Gastrocnemius medialis (tissue), 4 donors: ENCODE data around the gene ZNF407. TPM values are rescaled to one million over a fixed set of nuclear protein-coding genes. Genes with fewer than 3 reads are reported as not detected.

Experiments used
- ATAC-seq, 2 donors: fragments of 150-250 bp; one replicate each; pipeline ENCODE4 v1.9.1; 2016
- DNase-seq, 2 donors: peaks; one replicate each; pipeline ENCODE4 v3.0.0-alpha.2; 2019
- H3K27ac ChIP-seq, 4 donors: fragments of 200-600 bp; sonication (generic); 1 replicate in 1 of 4; 2 replicates in 3 of 4; pipeline ENCODE4 v1.5.1; 2016 to 2018; ENCODE audit warnings: mild to moderate bottlenecking in 2 of 4, moderate library complexity in 1 of 4
- H3K27me3 ChIP-seq, 3 donors: fragments of 200-600 bp; sonication (generic) in 2 of 3; 1 replicate in 1 of 3; 2 replicates in 2 of 3; pipeline versions ENCODE4 v1.5.1 to v1.6.0; 2016 to 2019; ENCODE audit warnings: mild to moderate bottlenecking in 1 of 3, moderate library complexity in 1 of 3
- H3K36me3 ChIP-seq, 2 donors: fragments of 200-600 bp; sonication (generic) in 1 of 2; one replicate each; pipeline ENCODE4 v1.5.1; 2017 to 2018
- H3K4me1 ChIP-seq, 2 donors: fragments of 200-600 bp; sonication (generic) in 1 of 2; one replicate each; pipeline ENCODE4 v1.5.1; 2016 to 2017; ENCODE audit warnings: mild to moderate bottlenecking in 2 of 2
- H3K4me3 ChIP-seq, 4 donors: fragments of 200-600 bp; sonication (generic) in 3 of 4; 1 replicate in 1 of 4; 2 replicates in 3 of 4; pipeline ENCODE4 v1.5.1; 2016 to 2019; ENCODE audit warnings: mild to moderate bottlenecking in 2 of 4
- H3K9me3 ChIP-seq, 3 donors: fragments of 200-600 bp; sonication (generic) in 2 of 3; 1 replicate in 1 of 3; 2 replicates in 2 of 3; pipeline ENCODE4 v1.5.1; 2016 to 2019
- POLR2A ChIP-seq, 2 donors: fragments of 450-650 bp; IDR thresholded peaks; one replicate each; pipeline ENCODE4 v1.6.1; 2017; ENCODE audit warnings: antibody characterized with exemption in 2 of 2, mild to moderate bottlenecking in 2 of 2, moderate library complexity in 2 of 2
- in situ Hi-C, 4 donors: fragments of 200-750 bp; cut with MboI; loops; one replicate each; pipeline versions ENCODE4 v1.15.0 to v1.8.0; 2017; ENCODE audit warnings: low sequenced_read_pairs in 4 of 4
- intact Hi-C: fragments of 100-400 bp; cut with DNase I; formaldehyde crosslinking; loops from one replicate; pipeline ENCODE4 v1.15.1; 2023; ENCODE audit warnings: low total_unique reads
- total RNA-seq, 4 donors: library from RNA; depleted of rRNA; stranded (reverse); fragments of >200 nt; gene quantifications; one replicate each; pipeline versions ENCODE4 v1.1.0 to v1.2.3, GENCODE V29; 2016
- TF ChIP-seq, protein P1 (sequence below), 5 experiments: fragments of 450-650 bp in 3 of 5; fragments of 200-600 bp in 2 of 5; sonication (generic) in 2 of 5; IDR thresholded peaks in 4 of 5; conservative IDR thresholded peaks in 1 of 5; 1 replicate in 4 of 5; 2 replicates in 1 of 5; pipeline ENCODE4 v1.5.1; 2016 to 2019; ENCODE audit warnings: antibody characterized with exemption in 5 of 5, mild to moderate bottlenecking in 3 of 5, moderate library complexity in 3 of 5

The ZNF407 gene
- total RNA-seq, 4 donors from 2014 or later = 5.9 to 11.4 (median 9.2) TPM

DNA sequence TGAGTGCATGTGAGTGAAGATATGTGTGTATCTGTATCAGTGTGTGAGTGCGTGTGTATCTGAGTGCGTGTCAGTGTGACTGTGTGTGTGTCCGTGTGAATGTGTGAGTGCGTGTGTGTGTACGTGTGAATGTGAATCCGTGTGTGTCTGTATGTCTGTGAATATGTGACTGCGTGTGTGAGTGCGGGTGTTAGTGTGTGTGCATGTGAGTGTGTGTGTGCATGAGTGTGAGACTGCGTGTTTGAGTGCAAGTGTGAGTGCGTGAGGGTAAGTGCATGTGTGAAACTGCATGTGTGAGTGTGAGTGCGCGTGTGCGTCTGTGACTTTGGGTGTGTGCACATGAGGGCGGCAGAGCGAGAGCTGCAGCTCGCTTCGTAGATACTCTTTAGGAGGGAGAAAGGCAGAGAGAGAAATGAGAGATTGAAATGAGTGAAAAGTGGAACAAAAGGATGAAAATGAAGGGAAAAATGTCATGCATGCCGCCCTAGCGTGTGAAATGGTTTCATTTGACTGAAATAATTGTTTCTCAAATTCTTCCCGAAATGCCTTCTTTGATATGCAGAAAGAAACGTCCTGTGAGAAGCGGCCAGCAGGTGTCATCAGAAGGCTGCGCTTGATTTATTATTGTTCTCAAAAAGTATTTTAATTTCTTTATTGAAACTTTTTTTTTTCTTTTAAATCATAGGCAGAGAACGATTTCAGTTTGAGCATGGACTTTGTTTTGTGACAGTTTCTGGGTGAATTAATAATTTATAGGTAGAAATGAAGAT lies 25.6 kb downstream of the ZNF407 start:
- ATAC-seq (no peak), DNase-seq (no peak)
- Histone ChIP-seq H3K36me3 (no peaks in the 10 kb centered on the region), H3K4me3 (no peak overlapping the region), H3K27ac (no peak overlapping the region), H3K4me1 (no peaks in the 10 kb centered on the region), H3K9me3 (no peaks in the 10 kb centered on the region), H3K27me3 (no peaks in the 10 kb centered on the region)
- TF ChIP-seq POLR2A (IDR thresholded peaks at IDR 0.05) = no peak
- TF ChIP-seq, protein P1, sequence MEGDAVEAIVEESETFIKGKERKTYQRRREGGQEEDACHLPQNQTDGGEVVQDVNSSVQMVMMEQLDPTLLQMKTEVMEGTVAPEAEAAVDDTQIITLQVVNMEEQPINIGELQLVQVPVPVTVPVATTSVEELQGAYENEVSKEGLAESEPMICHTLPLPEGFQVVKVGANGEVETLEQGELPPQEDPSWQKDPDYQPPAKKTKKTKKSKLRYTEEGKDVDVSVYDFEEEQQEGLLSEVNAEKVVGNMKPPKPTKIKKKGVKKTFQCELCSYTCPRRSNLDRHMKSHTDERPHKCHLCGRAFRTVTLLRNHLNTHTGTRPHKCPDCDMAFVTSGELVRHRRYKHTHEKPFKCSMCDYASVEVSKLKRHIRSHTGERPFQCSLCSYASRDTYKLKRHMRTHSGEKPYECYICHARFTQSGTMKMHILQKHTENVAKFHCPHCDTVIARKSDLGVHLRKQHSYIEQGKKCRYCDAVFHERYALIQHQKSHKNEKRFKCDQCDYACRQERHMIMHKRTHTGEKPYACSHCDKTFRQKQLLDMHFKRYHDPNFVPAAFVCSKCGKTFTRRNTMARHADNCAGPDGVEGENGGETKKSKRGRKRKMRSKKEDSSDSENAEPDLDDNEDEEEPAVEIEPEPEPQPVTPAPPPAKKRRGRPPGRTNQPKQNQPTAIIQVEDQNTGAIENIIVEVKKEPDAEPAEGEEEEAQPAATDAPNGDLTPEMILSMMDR (IDR thresholded peaks at IDR 0.05 in 4 of 5, conservative IDR thresholded peaks at IDR 0.05 in 1 of 5) = peak in 4 of 5 experiments; percentile 12 to 49 (median 26)
- in situ Hi-C loops = no loop called here
- intact Hi-C loops = loop anchor here (5.0 kb wide), 1 partner anchor 1724 kb away; no protein-coding TSS in a partner anchor

DNA sequence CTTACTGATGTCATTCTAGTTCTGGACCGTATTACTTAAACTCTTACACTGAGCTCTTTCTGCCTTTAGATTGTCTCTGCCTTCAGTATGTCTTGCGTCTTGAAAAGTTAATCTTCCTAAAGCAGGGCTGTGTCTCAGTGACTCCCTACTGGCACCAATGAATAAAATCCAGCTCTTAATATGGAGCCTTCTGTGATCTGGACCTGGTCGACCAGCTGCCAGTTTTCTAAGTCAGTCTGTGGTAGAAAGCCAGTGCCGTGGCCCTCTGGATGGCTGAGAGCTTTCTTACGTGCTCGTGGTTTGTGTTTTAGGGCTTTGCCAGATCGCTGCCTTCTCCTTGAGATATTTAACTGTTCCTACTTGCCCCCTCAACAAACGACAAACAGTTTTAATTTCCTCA lies 26.8 kb downstream of the ZNF407 start:
- ATAC-seq (no peak), DNase-seq (no peak)
- intact Hi-C loops = loop anchor here (5.0 kb wide), 1 partner anchor 1723 kb away; no protein-coding TSS in a partner anchor
- TF ChIP-seq, protein P1 (IDR thresholded peaks at IDR 0.05 in 4 of 5, conservative IDR thresholded peaks at IDR 0.05 in 1 of 5) = no peak
- TF ChIP-seq POLR2A (IDR thresholded peaks at IDR 0.05) = no peak
- Histone ChIP-seq H3K4me3 (no peak overlapping the region), H3K9me3 (no peaks in the 10 kb centered on the region), H3K27ac (no peak overlapping the region), H3K36me3 (no peaks in the 10 kb centered on the region), H3K27me3 (no peaks in the 10 kb centered on the region), H3K4me1 (no peaks in the 10 kb centered on the region)
- in situ Hi-C loops = no loop called here

DNA sequence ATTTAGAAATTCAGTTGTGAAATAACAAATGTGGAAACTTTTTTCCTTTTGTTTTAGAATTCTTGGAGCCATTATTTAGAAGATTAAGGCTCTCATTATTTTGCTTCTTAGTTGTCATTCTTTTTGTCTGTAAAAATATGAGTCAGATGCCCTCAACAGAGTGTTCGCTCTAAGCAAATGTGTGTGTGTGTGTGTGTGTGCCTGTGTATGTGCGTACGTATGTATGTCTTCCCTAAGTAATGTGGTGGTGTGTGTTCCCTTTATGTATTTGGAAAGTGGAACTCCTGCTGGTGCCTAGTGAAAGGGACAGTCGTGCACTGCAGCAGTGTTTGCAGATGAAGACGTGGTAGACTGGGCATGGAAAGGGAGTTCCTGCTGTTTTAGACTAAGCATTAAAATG lies 27.5 kb downstream of the ZNF407 start:
- Histone ChIP-seq H3K27me3 (no peaks in the 10 kb centered on the region), H3K36me3 (no peaks in the 10 kb centered on the region), H3K27ac (no peak overlapping the region), H3K9me3 (no peaks in the 10 kb centered on the region), H3K4me1 (no peaks in the 10 kb centered on the region), H3K4me3 (no peak overlapping the region)
- intact Hi-C loops (no loop called here), in situ Hi-C loops (no loop called here)
- DNase-seq (no peak), ATAC-seq (no peak)
- TF ChIP-seq POLR2A (IDR thresholded peaks at IDR 0.05) = no peak
- TF ChIP-seq, protein P1 (IDR thresholded peaks at IDR 0.05 in 4 of 5, conservative IDR thresholded peaks at IDR 0.05 in 1 of 5) = no peak

- intact Hi-C loops = no loop called here
- no peaks in the 10 kb centered on the region for H3K4me1 ChIP-seq
- H3K4me3 ChIP-seq = no peak overlapping the region
- H3K36me3 ChIP-seq = peaks cover 0 to 1% of the 10 kb centered on the region in 2 donors
- no peak overlapping the region for H3K27ac ChIP-seq
- in situ Hi-C loops = no loop called here
- H3K9me3 ChIP-seq = no peaks in the 10 kb centered on the region
- H3K27me3 ChIP-seq = no peaks in the 10 kb centered on the region
- DNase-seq = no peak
- ATAC-seq = no peak
- no peak for TF ChIP-seq POLR2A (IDR thresholded peaks at IDR 0.05)
- TF ChIP-seq, protein P1 (IDR thresholded peaks at IDR 0.05 in 4 of 5, conservative IDR thresholded peaks at IDR 0.05 in 1 of 5) = no peak
Measured at GRCh38 chr18:74626049-74626874, 28.6 kb downstream of the ZNF407 start.
